Measurements from ENCODE around the gene CAT. TPM values are rescaled to one million over a fixed set of nuclear protein-coding genes. Genes with fewer than 3 reads are reported as not detected.

CAT gene
- total RNA-seq, 2 donors from 2014 or later: 16.5 to 23.6 TPM

DNA sequence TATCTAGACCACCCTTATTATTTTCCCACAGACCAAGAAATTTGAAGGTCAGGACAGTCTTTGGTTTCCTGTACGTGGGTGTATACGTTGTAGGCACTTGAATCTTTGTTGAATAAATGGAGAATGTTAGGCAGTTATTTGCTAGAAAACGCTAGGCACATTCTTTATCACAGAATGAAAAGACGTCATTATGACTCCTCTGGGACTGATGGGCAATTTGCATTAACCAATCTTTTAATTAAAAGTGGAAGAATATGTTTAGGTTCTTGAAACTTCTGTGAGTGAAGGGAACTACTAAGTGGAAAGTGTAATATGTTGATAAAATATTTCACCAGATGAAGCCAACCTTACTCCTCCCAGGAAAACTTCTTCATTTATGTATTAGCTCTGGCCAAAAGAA is 5.7 kb downstream of the CAT start:
- ATAC-seq: no peak
- no peak for DNase-seq (ENCODE audit: low spot score in 2 of 2)
- H3K9me3 Mint-ChIP-seq: no peaks in the 10 kb centered on the region
- H3K36me3 Mint-ChIP-seq: peaks cover 0 to 4% of the 10 kb centered on the region in 2 donors
- H3K27ac Mint-ChIP-seq: no peak overlapping the region

GRCh38 chr11:34445956-34446355 is 7.2 kb downstream of the CAT start:
- Mint-ChIP-seq H3K27ac (peak overlapping the region in 1 of 2 donors; percentile 31), H3K9me3 (no peaks in the 10 kb centered on the region), H3K36me3 (no peaks in the 10 kb centered on the region)
- DNase-seq (ENCODE audit: low spot score in 2 of 2) (no peak), ATAC-seq (no peak)

DNA sequence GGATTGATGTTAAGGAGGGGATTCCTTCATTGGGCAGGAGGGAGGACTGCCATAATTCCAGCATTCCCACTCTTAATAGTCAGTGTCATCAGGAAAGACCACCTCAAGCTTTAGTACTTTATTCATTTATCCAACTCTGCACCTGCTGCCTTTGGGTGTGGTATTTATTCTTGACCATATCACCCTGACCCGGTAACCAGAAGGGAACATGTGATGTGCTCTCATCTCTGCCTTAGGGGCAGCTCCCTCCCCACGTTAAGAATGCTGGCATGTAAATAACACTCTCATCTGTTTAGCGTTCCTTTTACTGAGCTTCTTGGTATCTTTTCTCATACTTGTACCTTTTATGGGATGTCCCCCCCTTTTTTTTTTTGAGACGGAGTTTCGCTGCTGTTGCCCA is 7.7 kb downstream of the CAT start:
- H3K36me3 Mint-ChIP-seq: no peaks in the 10 kb centered on the region
- H3K9me3 Mint-ChIP-seq: no peaks in the 10 kb centered on the region
- H3K27ac Mint-ChIP-seq: no peak overlapping the region
- no peak for ATAC-seq
- no peak for DNase-seq (ENCODE audit: low spot score in 2 of 2)

DNA sequence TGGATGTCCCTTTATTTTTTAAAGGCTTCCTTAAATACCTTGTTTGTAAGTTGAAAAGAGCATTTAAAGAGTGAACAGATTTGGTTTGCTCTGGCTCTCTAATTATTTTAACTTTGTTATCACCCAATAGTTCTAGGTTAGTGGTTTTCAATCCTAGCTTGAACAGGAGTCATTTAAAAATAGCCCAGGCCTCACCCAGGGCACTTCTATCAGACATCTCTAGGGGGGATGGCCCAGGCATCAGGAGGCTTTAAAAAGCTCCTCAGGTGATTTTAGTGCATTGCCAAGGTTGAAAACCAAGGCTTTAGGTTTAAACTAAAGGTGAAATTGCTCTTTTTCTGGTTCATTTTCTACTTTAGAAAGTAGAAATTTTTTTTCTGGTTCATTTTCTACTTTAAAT is 8.3 kb downstream of the CAT start:
- ATAC-seq: no peak
- H3K9me3 Mint-ChIP-seq: no peaks in the 10 kb centered on the region

GRCh38 chr11:34448223-34448994 is 9.7 kb downstream of the CAT start:
- no peaks in the 10 kb centered on the region for H3K9me3 Mint-ChIP-seq
- DNase-seq (ENCODE audit: low spot score in 2 of 2) (no peak), ATAC-seq (no peak)
- H3K27ac Mint-ChIP-seq: no peak overlapping the region
- peaks cover 0 to 5% of the 10 kb centered on the region in 2 donors for H3K36me3 Mint-ChIP-seq

More for the DNA sequence above, 8.3 kb downstream of the CAT start:
- no peak overlapping the region for H3K27ac Mint-ChIP-seq
- no peak for DNase-seq (ENCODE audit: low spot score in 2 of 2)
- no peaks in the 10 kb centered on the region for H3K36me3 Mint-ChIP-seq

DNA sequence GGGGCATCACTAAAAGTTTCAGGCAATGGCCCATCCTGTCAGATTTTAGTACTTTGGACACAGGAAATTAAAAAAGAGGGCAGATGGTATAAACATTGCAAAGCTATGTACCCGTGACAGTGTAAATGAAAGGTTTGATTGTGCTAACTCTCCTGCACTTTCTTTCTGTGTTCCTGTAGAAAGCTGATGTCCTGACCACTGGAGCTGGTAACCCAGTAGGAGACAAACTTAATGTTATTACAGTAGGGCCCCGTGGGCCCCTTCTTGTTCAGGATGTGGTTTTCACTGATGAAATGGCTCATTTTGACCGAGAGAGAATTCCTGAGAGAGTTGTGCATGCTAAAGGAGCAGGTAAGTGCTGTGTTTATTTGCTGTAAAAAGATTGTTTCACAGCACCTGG is 10.3 kb downstream of the CAT start:
- ATAC-seq (peak in 1 of 2 donors; percentile 32), DNase-seq (ENCODE audit: low spot score in 2 of 2) (no peak)
- peaks cover 0 to 5% of the 10 kb centered on the region in 2 donors for H3K36me3 Mint-ChIP-seq
- no peaks in the 10 kb centered on the region for H3K9me3 Mint-ChIP-seq
- H3K27ac Mint-ChIP-seq: peak overlapping the region in 1 of 2 donors; percentile 89

- peaks cover 0 to 5% of the 10 kb centered on the region in 2 donors for H3K36me3 Mint-ChIP-seq
- ATAC-seq: no peak
These were observed 12.3 kb downstream of the CAT start for GRCh38 chr11:34451053-34451452.

DNA sequence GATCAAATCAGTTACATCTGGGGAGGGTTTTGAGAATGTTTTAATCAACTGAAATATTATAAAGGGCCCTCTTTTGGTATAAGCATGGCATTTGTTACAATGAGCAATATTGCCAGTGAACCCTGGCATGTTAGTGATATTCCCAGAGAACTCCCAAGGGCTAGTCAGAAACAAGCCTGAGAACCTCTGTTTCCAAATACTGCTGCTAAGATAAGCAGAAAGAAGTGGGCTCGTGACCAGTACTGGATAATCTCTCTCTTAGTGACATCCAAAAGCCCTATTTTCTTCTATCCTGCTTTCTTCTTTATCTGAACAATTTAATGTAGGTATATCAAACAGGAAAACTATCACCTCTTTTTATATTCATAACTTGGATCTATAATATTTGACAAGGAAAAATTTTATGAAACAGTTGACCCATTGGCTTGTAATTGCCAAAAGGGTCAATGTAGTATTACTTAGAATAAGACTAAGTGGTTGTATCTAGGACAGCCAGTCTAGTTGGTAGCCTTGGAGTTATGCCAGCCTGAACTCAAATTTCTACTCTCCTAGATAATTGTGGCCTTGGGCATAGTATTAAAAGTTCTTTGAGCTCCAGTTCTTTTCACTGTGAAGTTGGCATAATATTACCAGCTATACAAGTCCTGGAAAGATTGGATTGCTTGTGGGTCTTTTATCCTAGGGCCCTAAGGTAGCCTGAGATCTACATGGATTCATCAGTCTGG is 15.7 kb downstream of the CAT start:
- H3K36me3 Mint-ChIP-seq: peaks cover 0 to 5% of the 10 kb centered on the region in 2 donors
- H3K27ac Mint-ChIP-seq: no peak overlapping the region
- H3K9me3 Mint-ChIP-seq: no peaks in the 10 kb centered on the region
- DNase-seq (ENCODE audit: low spot score in 2 of 2): no peak
- no peak for ATAC-seq

More at GRCh38 chr11:34451053-34451452, 12.3 kb downstream of the CAT start:
- H3K9me3 Mint-ChIP-seq: no peaks in the 10 kb centered on the region
- H3K27ac Mint-ChIP-seq: no peak overlapping the region
- DNase-seq (ENCODE audit: low spot score in 2 of 2): no peak

DNA sequence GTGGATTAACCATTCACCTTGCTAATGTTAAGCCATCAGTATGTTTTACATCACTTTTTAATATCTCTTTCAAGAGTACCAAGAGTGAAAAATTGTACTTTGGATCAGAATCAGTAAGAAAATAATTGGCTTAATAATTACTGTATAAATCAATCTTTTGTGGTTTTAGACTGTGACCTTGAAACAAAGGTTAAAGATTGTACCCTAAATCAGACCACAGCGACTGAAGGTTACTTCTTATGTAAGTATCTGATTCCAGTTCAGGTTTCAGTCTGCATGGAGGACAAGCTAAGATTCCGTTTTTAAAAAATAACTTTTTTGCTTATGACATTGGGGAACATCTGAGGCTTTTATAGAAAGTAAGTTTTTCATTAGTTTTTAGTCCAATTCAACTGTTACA is 18.9 kb downstream of the CAT start:
- H3K27ac Mint-ChIP-seq: no peak overlapping the region
- peaks cover 0 to 5% of the 10 kb centered on the region in 2 donors for H3K36me3 Mint-ChIP-seq
- no peak for DNase-seq (ENCODE audit: low spot score in 2 of 2)
- no peak for ATAC-seq
- H3K9me3 Mint-ChIP-seq: no peaks in the 10 kb centered on the region

- Mint-ChIP-seq H3K9me3 (no peaks in the 10 kb centered on the region), H3K36me3 (peaks cover 0 to 2% of the 10 kb centered on the region in 2 donors), H3K27ac (no peak overlapping the region)
- ATAC-seq (no peak), DNase-seq (ENCODE audit: low spot score in 2 of 2) (no peak)
These were observed 19.8 kb downstream of the CAT start for GRCh38 chr11:34458525-34458924.

- no peak for ATAC-seq
- peaks cover 0 to 13% of the 10 kb centered on the region in 2 donors for H3K36me3 Mint-ChIP-seq
- no peaks in the 10 kb centered on the region for H3K9me3 Mint-ChIP-seq
- H3K27ac Mint-ChIP-seq: no peak overlapping the region
- no peak for DNase-seq (ENCODE audit: low spot score in 2 of 2)
These were observed 20.9 kb downstream of the CAT start for GRCh38 chr11:34459507-34460162.

- Mint-ChIP-seq H3K36me3 (peaks cover 0 to 17% of the 10 kb centered on the region in 2 donors), H3K27ac (no peak overlapping the region), H3K9me3 (no peaks in the 10 kb centered on the region)
- DNase-seq (ENCODE audit: low spot score in 2 of 2) (no peak), ATAC-seq (no peak)
These were observed 21.5 kb downstream of the CAT start for GRCh38 chr11:34460278-34460677.

GRCh38 chr11:34461215-34461614 is 22.5 kb downstream of the CAT start:
- no peak overlapping the region for H3K27ac Mint-ChIP-seq
- no peak for DNase-seq (ENCODE audit: low spot score in 2 of 2)
- H3K9me3 Mint-ChIP-seq: no peaks in the 10 kb centered on the region
- ATAC-seq: no peak
- peaks cover 8 to 26% of the 10 kb centered on the region in 2 donors for H3K36me3 Mint-ChIP-seq

GRCh38 chr11:34464591-34465051 is 25.9 kb downstream of the CAT start:
- DNase-seq (ENCODE audit: low spot score in 2 of 2) (no peak), ATAC-seq (no peak)
- H3K27ac Mint-ChIP-seq: no peak overlapping the region
- peaks cover 6 to 8% of the 10 kb centered on the region in 2 donors for H3K9me3 Mint-ChIP-seq
- H3K36me3 Mint-ChIP-seq: peaks cover 15 to 38% of the 10 kb centered on the region in 2 donors

- DNase-seq (ENCODE audit: low spot score in 2 of 2) (no peak), ATAC-seq (no peak)
- Mint-ChIP-seq H3K36me3 (peaks cover 15 to 38% of the 10 kb centered on the region in 2 donors), H3K27ac (no peak overlapping the region), H3K9me3 (peaks cover 6 to 8% of the 10 kb centered on the region in 2 donors)
These were observed 28.2 kb downstream of the CAT start for GRCh38 chr11:34466802-34467488.

- DNase-seq (ENCODE audit: low spot score in 2 of 2) (peak in 1 of 2 donors; percentile 38), ATAC-seq (peak in 1 of 2 donors; percentile 61)
- Mint-ChIP-seq H3K36me3 (peaks cover 15 to 38% of the 10 kb centered on the region in 2 donors), H3K9me3 (peaks cover 6 to 8% of the 10 kb centered on the region in 2 donors), H3K27ac (no peak overlapping the region)
These were observed 29.6 kb downstream of the CAT start for GRCh38 chr11:34468209-34468841.
